T-helper 1 cell treated with Interleukin-12 subunit alpha and Interleukin-12 subunit beta and Interleukin-4 antibody, amounts not matched to agents 30 ng/mL and 1 ng/mL, for 36 hours (primary cell): Measurements from ENCODE around the gene LIN54. TPM values are rescaled to one million over a fixed set of nuclear protein-coding genes. Genes with fewer than 3 reads are reported as not detected.
"Not testable (repeated sequence)": the region's sequence is repeated elsewhere in the genome, so short reads cannot be mapped to it uniquely, and the experiment has no call there.

Experiments
- intact Hi-C: fragments of 100-400 bp; cut with micrococcal nuclease; formaldehyde crosslinking; loops from one replicate; pipeline ENCODE4 v1.15.1; 2024
- total RNA-seq: library from RNA; stranded (reverse); gene quantifications from 2 replicates; pipeline ENCODE4 v1.2.3, GENCODE V29; 2022

LIN54 gene
- total RNA-seq, 1 donor from 2014 or later: 30.1 TPM

DNA sequence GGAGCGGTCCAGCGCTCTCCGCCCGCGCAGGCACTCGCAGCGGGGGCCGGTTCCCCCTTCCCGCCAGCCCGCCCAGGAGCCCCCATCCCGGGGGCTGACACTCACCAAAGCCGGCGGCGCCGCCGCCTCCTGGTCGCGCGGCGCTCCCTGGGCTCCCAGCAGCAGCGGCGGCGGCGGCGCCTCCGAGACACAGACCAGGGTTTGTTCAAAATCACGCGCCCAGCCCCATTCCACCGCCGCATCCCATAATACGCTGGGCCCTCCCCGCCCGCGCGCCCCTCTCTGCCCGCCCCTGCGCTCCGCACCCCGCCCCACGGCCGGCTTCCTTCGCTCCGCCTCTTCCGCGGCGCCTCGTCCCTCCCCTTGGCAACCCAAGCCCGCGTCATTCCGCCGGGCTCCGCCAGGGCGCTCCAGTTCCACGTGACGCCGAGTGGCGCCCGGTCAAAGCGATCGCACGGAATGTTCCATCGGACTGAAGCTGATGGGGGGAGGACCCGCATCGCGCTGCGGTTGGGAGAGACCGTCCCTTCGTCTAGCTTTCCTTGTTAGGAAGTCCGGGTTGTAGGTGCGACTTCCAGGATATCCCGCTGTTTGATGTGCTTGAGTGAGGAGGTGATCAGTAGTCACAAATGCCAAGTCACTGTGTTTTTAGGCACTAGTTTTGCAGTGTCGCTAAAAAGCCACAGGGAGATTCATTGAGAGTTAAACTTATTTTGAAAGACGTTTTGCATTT, 2.2 kb upstream of the LIN54 start:
- intact Hi-C loops: loop anchor here (1.0 to 10.0 kb wide), 9 partner anchors 21 to 1538 kb away; partner anchors contain the start of genes ENOPH1, HNRNPDL, HPSE and RASGEF1B

- intact Hi-C loops: loop anchor here (1.0 to 10.0 kb wide), 4 partner anchors 205 to 1537 kb away; partner anchors contain the start of genes ENOPH1, HNRNPDL and RASGEF1B
Observed at GRCh38 chr4:83012200-83012686, 1.6 kb upstream of the LIN54 start.

DNA sequence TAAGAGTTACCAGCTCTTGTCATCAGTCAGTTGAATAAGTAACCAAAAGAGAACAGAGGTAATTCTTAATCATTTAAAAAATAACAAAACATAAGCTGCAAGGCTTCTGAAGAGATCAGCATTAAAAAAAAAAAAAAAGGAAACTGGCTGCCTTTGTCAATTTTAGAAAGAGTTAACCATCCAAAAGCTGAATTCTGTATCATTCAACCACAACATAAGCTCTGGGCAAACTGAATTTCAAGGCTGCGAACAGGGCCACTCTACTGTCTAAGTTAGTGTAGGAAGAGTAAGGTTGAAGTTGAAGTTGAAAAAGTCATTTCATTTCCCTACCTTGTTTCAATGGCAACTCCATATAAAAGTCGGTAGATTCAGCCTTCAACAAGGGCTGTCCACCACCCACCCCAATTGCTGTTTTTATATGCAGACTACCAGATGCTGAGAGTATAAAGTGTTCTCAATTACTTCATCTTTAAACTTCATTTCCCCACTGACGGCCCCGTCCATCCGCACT, 1.1 kb upstream of the LIN54 start:
- intact Hi-C loops: loop anchor here (1.0 to 10.0 kb wide), 5 partner anchors 205 to 1537 kb away; partner anchors contain the start of genes ENOPH1, HNRNPDL and RASGEF1B

DNA sequence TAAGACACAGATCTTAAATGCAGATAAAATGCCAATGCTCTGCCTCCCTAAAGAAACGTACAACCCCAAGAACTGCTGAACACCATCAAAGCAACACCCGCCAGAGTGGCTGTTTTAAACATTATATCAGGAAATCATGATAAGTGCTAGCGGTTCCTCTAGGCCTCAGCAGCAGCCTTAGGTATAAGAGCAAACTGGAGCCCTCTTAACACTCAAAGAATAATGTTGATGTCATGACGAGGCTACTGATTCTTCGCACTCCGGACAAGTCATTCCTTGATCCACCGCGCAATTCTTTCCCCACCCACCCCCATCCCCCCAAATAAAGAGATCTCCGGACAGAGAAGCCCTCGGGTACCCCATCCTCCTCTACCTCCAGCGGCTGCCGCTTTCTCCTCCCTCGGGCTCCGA, 507 bp downstream of the LIN54 start:
- intact Hi-C loops: loop anchor here (1.0 to 10.0 kb wide), 11 partner anchors 21 to 1535 kb away; partner anchors contain the start of genes ABRAXAS1, COQ2, HELQ and RASGEF1B

DNA sequence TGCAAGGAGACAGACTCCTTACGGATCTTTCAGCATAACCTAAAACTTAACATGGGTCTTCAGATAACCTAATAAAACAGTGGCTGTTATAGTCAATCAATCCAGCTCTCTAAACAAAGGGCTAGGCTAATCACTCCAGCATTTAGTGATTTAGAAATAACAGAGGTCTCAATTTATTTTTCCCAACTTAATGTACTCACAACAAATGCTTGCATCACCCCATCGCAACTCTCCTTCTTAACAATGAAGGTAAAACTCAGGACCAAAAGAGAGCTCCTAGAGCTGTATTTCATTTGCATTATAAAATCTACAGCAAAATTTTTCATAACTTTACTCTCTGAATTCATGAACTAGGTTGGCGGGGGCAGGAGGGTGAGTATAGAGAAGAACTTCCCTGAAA, 1.1 kb downstream of the LIN54 start:
- intact Hi-C loops: no loop called here

- intact Hi-C loops: not testable (repeated sequence)
Observed at GRCh38 chr4:83003044-83003791, 7.4 kb downstream of the LIN54 start.

DNA sequence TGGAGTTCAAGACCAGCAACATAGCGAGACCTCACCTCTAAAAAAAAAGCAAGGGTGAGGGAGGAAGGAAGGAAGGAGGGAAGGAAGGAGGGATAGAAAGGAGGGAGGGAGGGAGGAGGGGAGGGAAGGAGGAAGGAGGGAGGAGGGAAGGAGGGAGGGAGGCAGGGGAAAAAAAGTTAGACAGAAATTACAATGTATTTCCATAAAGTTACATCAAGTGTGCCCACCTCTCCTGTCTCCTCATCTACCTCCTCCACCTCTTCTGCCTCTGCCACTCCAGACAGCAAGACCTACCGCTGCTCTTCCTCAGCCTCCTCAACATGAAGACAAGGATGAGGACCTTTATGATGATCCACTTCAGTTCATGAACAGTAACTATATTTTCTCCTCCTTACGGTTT, 8.3 kb downstream of the LIN54 start:
- intact Hi-C loops: no loop called here

GRCh38 chr4:82998898-82999297, 11.7 kb downstream of the LIN54 start:
- intact Hi-C loops: no loop called here

DNA sequence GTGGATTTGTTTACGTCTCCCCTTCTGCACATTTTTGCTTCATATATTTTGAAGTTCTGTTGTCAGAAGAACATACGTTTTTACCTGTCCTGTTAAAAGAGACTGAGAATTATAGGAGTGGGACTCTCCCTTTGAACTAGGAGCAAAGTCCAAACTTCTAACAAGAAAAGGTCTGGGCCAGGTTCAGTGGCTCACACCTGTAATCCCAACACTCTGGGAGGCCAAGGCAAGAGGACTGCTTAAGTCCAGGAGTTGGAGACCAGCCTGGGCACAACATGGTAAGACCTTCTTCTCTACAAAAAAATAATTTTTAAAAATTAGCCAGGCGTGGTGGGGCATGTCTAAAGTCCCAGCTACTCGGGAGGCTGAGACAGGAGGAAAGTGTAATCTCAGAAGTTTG, 15.8 kb downstream of the LIN54 start:
- intact Hi-C loops: no loop called here

DNA sequence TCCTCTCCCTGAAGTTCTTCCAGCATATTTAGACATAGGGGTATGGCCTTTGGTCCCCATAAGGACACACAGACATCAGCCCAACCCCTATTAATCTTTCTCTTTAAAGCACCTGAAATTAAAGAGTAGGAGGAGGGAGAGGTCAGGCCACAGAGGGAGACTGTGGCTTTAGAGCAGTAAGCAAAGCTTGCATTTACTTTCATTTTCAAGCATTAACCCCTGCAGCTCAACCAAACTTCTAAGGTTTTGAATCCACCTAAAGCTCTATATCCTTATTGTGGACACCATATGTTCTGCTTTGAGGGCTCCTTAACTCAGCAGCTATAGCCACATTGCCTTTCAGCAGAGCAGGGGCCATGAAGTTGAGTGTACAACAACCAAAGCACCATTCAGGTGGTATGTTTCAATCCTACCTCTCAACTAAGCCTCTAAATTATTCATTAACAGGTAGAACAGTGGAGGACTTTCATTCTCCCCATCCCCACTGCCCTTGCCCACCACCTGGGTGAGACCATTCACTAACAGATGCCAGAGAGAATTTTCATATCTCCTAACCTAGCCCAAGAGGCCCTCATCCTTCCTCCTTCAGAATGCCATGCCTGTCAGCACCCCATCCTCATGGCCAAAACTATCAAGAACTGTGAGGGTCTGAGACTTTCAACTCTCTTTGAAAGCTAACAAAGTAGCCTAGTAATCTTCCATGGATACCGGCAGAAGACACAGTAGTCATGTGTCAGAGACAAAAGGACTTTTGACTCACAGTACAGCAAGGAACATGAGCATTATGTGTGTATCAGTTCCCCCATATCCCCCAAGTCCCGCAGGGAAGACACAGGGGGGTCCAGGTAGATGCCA, 20.8 kb downstream of the LIN54 start:
- intact Hi-C loops: loop anchor here (1.0 kb wide), 3 partner anchors 20 to 89 kb away; partner anchors contain the start of genes COPS4 and LIN54

DNA sequence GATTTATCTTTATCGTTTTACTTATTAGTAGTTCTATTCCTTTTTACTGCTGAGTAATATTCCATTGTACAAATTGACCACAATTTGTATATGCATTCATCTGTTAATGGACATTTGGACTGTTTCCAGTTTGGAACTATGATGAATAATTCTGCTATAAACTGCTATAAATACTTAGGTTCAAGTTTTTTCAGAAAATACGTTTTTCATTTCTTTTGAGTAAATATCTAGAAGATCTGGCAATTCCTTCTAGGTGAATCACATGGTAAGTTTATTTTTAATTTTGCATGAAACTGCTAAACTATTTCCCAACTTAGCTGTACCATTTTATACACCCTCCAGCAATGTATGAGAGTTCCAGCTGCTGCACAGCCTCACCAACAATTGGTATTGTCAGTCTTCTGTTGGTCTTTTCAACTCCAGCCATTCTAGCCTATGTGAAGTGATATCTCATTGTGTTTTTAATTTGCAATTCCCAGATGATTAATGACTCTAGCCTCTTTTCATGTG, 22.2 kb downstream of the LIN54 start:
- intact Hi-C loops: no loop called here

DNA sequence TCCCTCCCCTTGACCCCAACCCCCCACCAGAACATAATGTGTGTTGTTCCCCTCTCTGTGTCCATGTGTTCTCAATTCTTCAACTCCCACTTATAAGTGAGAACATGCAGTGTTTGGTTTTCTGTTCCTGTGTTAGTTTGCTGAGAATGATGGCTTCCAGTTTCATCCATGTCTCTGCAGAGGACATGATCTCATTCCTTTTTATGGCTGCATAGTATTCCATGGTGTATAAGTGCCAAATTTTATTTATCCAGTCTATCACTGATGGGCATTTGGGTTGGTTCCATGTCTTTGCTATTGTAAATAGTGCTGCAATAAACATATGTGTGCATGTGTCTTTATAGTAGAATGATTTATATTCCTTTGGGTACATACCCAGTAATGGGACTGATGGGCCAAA, 23.1 kb downstream of the LIN54 start:
- intact Hi-C loops: not testable (repeated sequence)

DNA sequence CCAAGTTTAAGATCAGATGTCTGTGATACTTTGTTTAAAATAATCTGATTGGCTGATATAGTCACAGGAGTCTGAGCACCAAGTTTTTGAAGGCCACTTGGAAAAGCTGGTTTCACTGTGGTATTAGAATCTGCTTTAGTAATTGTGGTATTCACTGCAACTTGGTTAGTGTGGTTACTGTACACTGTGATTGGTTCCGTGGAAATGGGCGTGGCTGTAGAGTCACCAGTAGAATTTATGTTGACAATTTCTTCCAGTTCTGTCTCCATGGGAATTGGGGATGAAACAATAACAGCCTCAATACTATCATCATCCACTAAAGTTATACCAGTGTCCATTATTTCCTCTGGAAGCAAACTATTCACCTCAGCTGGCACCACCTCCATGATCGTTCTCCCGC, 26.2 kb downstream of the LIN54 start:
- intact Hi-C loops: no loop called here

GRCh38 chr4:82983444-82983843, 27.2 kb downstream of the LIN54 start:
- intact Hi-C loops: no loop called here

GRCh38 chr4:82981138-82981537, 29.5 kb downstream of the LIN54 start:
- intact Hi-C loops: no loop called here

GRCh38 chr4:82975792-82976191, 34.8 kb downstream of the LIN54 start:
- intact Hi-C loops: no loop called here

DNA sequence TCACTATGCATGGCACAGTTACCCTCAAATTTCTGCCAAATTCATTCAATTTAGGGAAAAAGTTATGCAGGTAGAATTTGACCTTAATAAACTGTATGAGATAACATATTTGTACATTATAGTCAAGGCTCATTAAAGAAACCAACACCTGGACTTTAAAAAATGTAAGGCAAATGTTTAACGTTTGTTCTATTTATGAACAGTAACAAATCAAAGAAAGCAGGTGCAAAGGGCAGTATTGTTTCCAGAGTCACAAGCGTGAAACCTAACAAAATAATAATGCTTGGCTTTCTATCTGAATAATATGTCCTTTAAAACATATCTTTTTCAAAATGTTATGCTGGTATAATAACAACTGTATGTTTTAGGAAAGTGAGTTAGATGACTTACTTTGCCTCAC, 41.2 kb downstream of the LIN54 start:
- intact Hi-C loops: no loop called here

- intact Hi-C loops: no loop called here
Observed at GRCh38 chr4:82968972-82969371, 41.7 kb downstream of the LIN54 start.

GRCh38 chr4:82965763-82966162, 44.9 kb downstream of the LIN54 start:
- intact Hi-C loops: no loop called here

DNA sequence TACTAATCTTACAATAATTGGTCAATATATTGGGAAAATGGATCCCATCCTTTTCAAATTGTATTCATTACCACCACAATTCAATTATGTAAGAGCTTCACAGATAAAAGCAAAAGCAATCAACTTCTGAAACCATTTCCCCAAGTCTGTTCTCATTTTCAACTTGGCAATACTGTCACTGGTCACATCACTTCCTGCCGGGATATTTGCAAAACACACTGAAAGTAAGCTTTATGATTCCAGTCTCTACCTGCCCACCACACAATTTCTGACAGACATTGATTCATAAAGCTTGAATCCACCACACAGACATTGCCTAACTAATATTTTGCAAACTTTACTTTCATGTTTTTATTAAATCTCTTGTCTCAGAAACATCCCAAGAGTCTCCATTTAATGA, 53.6 kb downstream of the LIN54 start:
- intact Hi-C loops: loop anchor here (5.0 kb wide), 1 partner anchor 40 kb away; no protein-coding TSS in a partner anchor

DNA sequence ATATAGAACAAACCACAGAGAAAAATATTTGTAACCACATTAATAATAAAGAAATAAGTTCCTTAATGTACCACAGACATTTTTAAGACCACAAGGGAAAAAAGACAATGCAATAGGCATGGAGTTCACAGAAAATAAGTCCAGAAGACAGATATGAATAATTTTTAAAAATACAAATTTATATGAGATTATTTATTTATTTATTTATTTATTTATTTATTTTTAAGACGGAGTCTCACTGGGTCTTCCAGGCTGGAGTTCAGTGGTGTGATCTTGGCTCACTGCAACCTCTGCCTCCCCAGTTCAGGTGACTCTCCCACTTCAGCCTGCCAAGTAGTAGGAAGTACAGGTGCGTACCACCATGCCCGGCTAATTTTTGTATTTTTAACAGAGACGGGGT, 56.4 kb downstream of the LIN54 start:
- intact Hi-C loops: no loop called here
